Mucosa of rectum (tissue), 2 donors: ENCODE data around the gene POLE.
"Not testable (repeated sequence)": the region's sequence is repeated elsewhere in the genome, so short reads cannot be mapped to it uniquely, and the experiment has no call there.

ENCODE experiments used
- H3K27ac ChIP-seq, 2 donors: one replicate each; pipeline ENCODE4 v1.7.0; 2013; ENCODE audit warnings: inconsistent platforms in 2 of 2, low read depth in 2 of 2, low read length in 2 of 2
- H3K27me3 ChIP-seq, 2 donors: one replicate each; pipeline ENCODE4 v1.7.0; 2013; ENCODE audit warnings: low read length in 2 of 2; ENCODE audit not compliant: control insufficient read depth in 2 of 2, insufficient read depth in 2 of 2
- H3K36me3 ChIP-seq, 2 donors: one replicate each; pipeline ENCODE4 v1.7.0; 2013; ENCODE audit warnings: low read length in 2 of 2; ENCODE audit not compliant: control insufficient read depth in 2 of 2, insufficient read depth in 2 of 2
- H3K4me1 ChIP-seq, 2 donors: one replicate each; pipeline ENCODE4 v1.7.0; 2013; ENCODE audit warnings: low read length in 2 of 2, mild to moderate bottlenecking in 1 of 2; ENCODE audit not compliant: control insufficient read depth in 2 of 2, insufficient read depth in 2 of 2
- H3K4me3 ChIP-seq, 2 donors: one replicate each; pipeline ENCODE4 v1.7.0; 2013; ENCODE audit warnings: low read length in 2 of 2
- H3K9ac ChIP-seq, 2 donors: one replicate each; pipeline ENCODE4 v1.7.0; 2013; ENCODE audit warnings: low read length in 2 of 2, low read depth in 1 of 2, mild to moderate bottlenecking in 1 of 2
- H3K9me3 ChIP-seq, 2 donors: one replicate each; pipeline ENCODE4 v1.7.0; 2013; ENCODE audit warnings: low read length in 2 of 2; ENCODE audit not compliant: control insufficient read depth in 2 of 2
- donor health status: healthy.
- donor health status: Normal muscosa, but diverticular disease.

Gene POLE

DNA sequence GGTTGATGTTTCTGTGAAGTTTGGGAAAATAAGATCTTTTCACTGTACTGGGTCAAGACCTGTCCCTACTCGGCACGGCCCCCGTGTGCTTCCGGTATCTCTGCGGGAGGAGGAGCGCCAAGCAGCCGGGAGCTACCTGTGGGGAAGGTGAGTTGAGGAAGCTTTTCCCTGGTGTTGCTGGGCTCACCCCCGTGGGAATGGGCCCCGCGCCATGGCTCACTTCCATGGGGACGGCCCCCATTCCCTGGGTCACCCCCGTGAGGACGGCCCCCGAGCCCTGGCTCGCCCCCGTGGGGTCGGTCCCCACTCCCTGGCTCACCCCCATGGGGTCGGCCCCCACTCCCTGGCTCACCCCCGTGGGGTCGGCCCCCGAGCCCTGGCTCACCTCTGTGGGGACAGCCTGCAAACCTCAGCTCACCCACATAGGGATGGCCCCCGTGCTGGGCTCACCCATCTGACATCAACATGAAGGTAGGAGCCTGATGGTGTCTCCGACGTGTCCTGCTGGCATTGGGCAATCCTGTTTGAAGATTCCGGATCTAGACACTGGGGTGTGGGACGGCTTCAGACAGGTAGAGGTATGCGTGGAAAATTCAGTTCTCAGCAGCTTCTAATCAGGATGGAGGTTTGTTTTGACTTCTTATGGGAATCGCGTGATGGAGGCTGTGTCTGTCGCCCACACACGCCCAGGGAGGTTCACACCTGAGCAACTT is 85.8 kb downstream of the POLE start:
- Histone ChIP-seq H3K9me3 (no peaks in the 10 kb centered on the region), H3K4me1 (peaks cover 23 to 28% of the 10 kb centered on the region in 2 donors), H3K27me3 (peaks cover 13 to 32% of the 10 kb centered on the region in 2 donors), H3K4me3 (no peak overlapping the region), H3K9ac (no peak overlapping the region), H3K27ac (no peak overlapping the region), H3K36me3 (no peaks in the 10 kb centered on the region)

DNA sequence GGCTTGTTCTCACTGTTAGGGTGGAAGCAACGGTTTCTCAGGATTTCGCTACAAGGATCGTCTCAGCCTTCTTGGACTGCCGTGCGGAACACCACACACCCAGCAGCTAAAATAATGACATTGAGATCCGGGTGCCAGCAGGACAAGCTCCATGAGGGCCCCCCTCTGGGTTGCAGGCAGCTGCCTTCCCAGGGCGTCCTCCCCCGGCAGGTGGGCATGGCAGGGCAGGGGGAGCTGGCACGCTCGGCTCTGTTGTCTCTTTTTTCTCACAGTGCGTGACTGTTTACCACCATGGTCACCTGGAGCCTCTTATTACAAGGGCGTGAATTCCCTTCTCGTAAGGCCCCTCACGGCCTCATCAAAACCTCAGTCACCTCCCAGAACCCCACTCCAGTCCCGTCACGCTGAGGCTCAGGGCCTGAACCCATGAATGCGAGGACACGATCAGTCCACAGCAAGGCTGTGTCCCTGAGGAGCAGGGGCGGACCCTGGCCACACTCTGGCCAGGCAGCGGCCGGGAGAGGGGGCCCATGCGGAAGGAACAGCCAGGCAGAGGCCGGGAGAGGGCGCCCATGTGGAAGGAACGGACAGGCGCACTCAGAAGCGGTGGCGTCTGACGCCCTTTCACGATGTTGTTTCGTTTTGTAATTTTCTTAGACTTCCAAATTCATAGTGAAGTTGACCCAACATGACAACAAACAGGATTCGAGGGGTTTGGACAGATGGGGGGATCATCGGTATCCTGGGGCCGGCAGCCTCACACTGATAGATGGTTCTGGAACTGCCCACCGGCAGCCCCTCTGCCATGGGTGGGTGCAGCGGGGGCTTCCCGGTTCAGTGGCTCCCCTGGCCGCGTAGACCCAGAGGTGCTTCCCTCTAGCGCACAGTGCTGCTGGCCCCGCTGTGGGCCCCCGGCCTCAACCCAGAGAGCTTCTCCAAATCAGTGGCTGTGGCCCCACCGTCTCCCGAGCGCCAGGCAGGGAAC is 86.8 kb downstream of the POLE start:
- no peak overlapping the region for H3K27ac ChIP-seq
- H3K4me3 ChIP-seq: peak overlapping the region; percentile 37 to 64
- no peaks in the 10 kb centered on the region for H3K9me3 ChIP-seq
- peaks cover 23 to 28% of the 10 kb centered on the region in 2 donors for H3K4me1 ChIP-seq
- no peaks in the 10 kb centered on the region for H3K36me3 ChIP-seq
- H3K27me3 ChIP-seq: peaks cover 12 to 30% of the 10 kb centered on the region in 2 donors
- H3K9ac ChIP-seq: peak overlapping the region; percentile 6 to 53

DNA sequence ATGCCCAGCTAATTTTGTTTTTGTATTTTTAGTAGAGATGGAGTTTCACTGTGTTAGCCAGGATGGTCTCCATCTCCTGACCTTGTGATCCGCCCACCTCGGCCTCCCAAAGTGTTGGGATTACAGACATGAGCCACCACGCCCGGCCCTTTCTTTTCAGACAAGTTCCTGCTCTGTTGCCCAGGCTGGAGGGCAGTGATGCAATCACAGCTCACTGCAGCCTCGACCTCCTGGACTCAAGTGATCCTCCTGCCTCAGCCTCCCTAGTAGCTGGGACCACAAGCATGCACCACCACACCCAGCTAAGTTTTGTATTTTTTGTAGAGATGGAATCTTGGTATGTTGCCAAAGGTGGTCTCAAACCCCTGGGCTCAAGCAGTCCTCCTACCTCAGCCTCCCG is 87.6 kb downstream of the POLE start:
- H3K27ac ChIP-seq, H3K9ac ChIP-seq, H3K4me3 ChIP-seq, H3K36me3 ChIP-seq, H3K9me3 ChIP-seq: not testable (repeated sequence)
- Histone ChIP-seq H3K4me1 (peaks cover 23 to 28% of the 10 kb centered on the region in 2 donors), H3K27me3 (peaks cover 7 to 24% of the 10 kb centered on the region in 2 donors)

DNA sequence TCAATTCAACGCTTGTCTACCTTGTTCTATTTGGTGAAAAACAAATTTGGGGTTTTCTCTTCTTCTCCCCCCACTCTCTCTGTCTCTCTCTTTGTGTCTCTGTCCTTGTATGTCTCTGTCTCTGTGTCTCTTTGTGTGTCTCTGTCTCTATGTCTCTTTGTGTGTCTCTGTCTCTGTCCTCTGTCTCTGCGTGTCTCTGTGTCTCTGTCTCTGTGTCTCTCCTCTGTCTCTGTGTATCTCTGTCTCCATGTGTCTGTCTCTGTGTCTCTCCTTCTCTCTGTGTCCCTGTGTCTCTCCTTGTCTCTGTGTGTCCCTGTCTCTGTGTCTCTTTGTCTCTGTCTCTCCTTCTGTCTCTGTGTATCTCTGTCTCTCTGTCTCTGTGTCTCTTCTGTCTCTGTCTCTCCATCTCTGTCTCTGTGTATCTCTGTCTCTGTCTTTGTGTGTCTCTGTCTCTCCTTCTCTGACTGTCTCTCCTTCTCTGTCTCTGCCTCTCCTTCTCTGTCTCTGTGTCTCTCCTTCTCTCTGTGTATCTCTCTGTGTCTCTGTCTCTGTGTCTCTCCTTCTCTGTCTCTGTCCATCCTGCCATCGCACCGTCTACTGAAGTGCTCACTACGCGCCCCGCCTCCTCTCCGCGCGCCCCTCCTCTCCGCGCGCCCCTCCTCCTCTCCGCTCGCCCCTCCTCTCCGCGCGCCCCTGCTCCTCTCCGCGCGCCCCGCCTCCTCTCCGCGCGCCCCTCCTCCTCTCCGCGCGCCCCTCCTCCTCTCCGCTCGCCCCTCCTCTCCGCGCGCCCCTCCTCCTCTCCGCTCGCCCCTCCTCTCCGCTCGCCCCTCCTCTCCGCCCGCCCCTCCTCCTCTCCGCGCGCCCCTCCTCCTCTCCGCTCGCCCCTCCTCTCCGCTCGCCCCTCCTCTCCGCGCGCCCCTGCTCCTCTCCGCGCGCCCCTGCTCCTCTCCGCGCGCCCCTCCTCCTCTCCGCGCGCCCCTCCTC is 89.5 kb downstream of the POLE start:
- Histone ChIP-seq H3K4me3 (peak overlapping the region; percentile 8 to 69), H3K27ac (peak overlapping the region in 1 of 2 donors; percentile 22), H3K9ac (no peak overlapping the region), H3K27me3 (peaks cover 0 to 12% of the 10 kb centered on the region in 2 donors), H3K9me3 (no peaks in the 10 kb centered on the region), H3K36me3 (no peaks in the 10 kb centered on the region), H3K4me1 (peaks cover 21 to 24% of the 10 kb centered on the region in 2 donors)

DNA sequence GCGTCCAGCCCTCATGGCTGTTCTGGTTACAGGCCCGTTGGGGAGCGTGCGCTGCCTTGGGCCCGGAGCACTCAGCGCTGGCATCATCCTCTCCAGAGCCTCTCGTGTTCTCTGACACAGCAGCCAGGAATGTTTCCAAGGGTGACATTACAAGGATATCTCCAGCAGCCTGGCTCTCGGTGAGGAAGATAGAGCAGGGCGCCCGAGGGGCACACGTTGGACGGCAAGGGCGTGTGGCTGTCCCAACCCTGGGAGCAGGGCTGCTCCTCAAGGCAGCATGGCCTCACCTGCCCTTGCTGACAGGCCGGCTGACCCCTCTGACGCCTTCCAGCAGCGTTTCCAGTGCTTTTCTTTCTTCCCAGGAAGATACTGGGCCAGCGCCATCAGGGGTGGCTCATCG is 91.1 kb downstream of the POLE start:
- Histone ChIP-seq H3K36me3 (no peaks in the 10 kb centered on the region), H3K9me3 (no peaks in the 10 kb centered on the region), H3K9ac (no peak overlapping the region), H3K27ac (no peak overlapping the region), H3K4me3 (no peak overlapping the region), H3K4me1 (peaks cover 14 to 19% of the 10 kb centered on the region in 2 donors), H3K27me3 (peaks cover 0 to 8% of the 10 kb centered on the region in 2 donors)

DNA sequence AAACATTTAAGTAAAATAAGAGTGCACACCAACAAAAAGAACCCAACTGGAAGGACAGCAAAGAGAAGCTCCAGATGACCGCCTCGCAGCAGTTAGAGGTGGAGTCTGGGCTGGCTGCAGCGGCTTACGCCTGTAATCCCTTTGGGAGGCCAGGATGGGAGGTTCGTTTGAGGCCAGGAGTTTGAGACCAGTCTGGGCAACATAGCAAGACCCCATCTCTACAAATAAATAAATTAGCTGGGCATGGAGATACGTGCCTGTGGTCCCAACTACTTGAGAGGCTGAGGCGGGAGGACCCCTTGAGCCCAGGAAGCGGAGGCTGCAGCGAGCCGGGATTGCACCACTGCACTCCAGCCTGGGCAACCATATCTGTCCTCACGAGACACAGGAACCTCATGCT is 92.0 kb downstream of the POLE start:
- Histone ChIP-seq H3K36me3 (no peaks in the 10 kb centered on the region), H3K27ac (no peak overlapping the region)

DNA sequence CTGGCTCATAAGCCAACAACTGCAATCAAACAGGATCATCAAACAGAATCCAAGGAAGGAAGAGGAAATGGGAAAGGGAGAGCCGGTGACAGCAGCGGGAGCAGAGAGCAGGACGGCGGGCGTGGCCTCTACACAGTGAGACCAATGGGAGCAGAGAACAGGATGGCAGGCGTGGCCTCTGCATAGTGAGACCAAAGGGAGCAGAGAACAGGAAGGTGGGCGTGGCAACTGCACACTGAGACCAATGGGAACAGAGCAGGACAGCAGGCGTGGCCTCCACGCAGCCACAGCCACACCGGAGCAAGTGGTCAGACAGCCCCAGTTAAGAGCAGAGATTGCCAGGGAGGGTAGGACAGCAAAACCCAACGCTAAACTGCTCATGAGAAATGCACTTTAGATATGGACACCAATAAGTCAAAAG is 93.2 kb downstream of the POLE start:
- Histone ChIP-seq H3K4me1 (peaks cover 9 to 10% of the 10 kb centered on the region in 2 donors), H3K9ac (peak overlapping the region; percentile 15 to 60)

More for the DNA sequence above, 92.0 kb downstream of the POLE start:
- Histone ChIP-seq H3K27me3 (peaks cover 0 to 3% of the 10 kb centered on the region in 2 donors), H3K9me3 (no peaks in the 10 kb centered on the region), H3K4me1 (peaks cover 10 to 11% of the 10 kb centered on the region in 2 donors), H3K9ac (no peak overlapping the region), H3K4me3 (no peak overlapping the region)

DNA sequence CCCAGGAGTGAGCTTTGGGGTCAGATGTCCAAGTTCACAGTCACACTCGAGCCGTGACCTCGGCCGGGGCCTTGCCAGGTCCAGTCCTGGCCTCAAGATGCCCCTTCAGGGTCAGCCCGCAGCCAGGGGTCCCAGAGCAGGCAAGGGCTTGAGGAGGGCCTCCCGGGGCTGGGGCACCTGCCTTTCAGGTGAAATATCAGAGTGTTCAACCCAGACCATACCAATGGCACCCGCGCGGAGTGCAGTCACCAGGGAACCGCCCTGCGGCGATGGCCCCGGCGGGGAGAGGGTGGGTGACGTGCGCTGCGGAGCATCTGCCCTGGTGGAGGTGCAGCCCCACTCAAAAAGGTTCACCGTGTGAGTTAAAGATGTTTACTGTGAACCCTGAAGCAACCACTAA is 93.6 kb downstream of the POLE start:
- no peaks in the 10 kb centered on the region for H3K9me3 ChIP-seq
- no peaks in the 10 kb centered on the region for H3K27me3 ChIP-seq
- peak overlapping the region; percentile 38 to 60 for H3K4me3 ChIP-seq
- H3K9ac ChIP-seq: peak overlapping the region; percentile 15 to 60
- peak overlapping the region; percentile 41 to 63 for H3K27ac ChIP-seq
- no peaks in the 10 kb centered on the region for H3K36me3 ChIP-seq
- peaks cover 8 to 9% of the 10 kb centered on the region in 2 donors for H3K4me1 ChIP-seq

More for the DNA sequence above, 93.2 kb downstream of the POLE start:
- no peaks in the 10 kb centered on the region for H3K27me3 ChIP-seq
- peak overlapping the region; percentile 41 to 63 for H3K27ac ChIP-seq
- no peaks in the 10 kb centered on the region for H3K9me3 ChIP-seq
- H3K36me3 ChIP-seq: no peaks in the 10 kb centered on the region
- H3K4me3 ChIP-seq: peak overlapping the region; percentile 38 to 60

DNA sequence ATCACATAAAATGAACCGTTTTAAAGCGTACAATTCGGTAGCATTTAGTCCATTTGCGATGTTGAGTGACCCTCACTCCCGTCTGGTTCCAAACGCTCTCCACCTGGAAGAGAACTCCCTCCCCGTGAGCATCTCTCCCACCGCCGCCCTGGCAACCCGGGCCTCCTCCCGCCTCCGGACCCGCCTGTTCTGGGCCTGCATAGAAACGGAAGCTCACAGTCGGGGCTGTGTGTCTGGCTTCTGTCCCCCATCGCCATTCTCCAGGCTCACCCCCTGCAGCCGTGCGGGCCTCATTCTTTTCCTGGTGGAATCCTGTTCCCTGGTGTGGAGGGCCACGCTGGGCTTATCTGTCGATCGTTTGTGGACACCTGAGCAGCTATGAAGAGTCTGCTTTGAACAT is 94.1 kb downstream of the POLE start:
- no peaks in the 10 kb centered on the region for H3K9me3 ChIP-seq
- peak overlapping the region in 1 of 2 donors; percentile 60 for H3K9ac ChIP-seq
- peak overlapping the region in 1 of 2 donors; percentile 63 for H3K27ac ChIP-seq
- H3K4me1 ChIP-seq: peaks cover 8 to 9% of the 10 kb centered on the region in 2 donors
- no peaks in the 10 kb centered on the region for H3K27me3 ChIP-seq
- H3K4me3 ChIP-seq: peak overlapping the region in 1 of 2 donors; percentile 60
- H3K36me3 ChIP-seq: no peaks in the 10 kb centered on the region
